GM06990 (cell line): Measurements from ENCODE around the gene NDUFS1.
"Not testable (repeated sequence)": the region's sequence is repeated elsewhere in the genome, so short reads cannot be mapped to it uniquely, and the experiment has no call there.

Experiments
- DNase-seq: peaks from one replicate; pipeline ENCODE4 v3.0.0-alpha.2; 2011; ENCODE audit not compliant: insufficient read length; ENCODE audit errors: extremely low read depth
- H3K27me3 ChIP-seq: replicated peaks from 2 replicates; pipeline ENCODE4 v1.6.0; 2011; ENCODE audit warnings: low read length; ENCODE audit not compliant: control insufficient read depth, insufficient read depth
- H3K36me3 ChIP-seq: 2 replicates; pipeline ENCODE4 v1.5.1; 2011; ENCODE audit warnings: low read length; ENCODE audit not compliant: control insufficient read depth, insufficient read depth
- H3K4me3 ChIP-seq: replicated peaks from 2 replicates; pipeline ENCODE4 v1.5.1; 2011; ENCODE audit warnings: low read depth, mild to moderate bottlenecking, control low read depth, low read length
- TF ChIP-seq, protein P1 (sequence below): IDR thresholded peaks from 2 replicates; pipeline ENCODE4 v1.5.1; 2011; ENCODE audit warnings: low read length, control low read depth, mild to moderate bottlenecking, inconsistent platforms; ENCODE audit not compliant: insufficient read depth, poor library complexity, severe bottlenecking

Gene NDUFS1

DNA sequence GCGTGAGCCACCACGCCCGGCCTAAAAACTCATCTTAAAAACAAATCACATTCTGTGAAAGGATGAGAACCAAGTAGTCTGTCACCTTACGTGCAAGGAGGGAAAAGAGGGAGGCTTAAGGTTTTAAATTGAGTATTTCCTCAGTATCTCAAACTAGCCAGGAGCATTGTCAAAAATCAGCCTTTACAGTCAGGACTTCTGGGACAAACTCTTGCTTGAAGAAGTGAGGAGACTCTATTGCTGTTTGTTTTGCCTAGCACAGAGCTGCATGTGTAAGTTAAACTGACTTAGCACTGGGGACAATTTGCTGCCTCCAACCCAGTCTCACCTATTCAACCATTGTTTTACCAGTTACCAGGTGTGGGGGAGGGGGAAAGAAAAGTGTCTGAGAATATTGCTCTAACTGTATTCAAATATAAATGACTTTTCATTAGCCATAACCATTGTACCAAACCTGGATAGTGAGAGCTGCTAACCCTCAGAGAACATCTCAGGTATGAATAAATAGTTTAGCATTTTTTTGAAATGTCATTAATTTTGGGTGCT lies 76.9 kb downstream of the NDUFS1 start:
- DNase-seq, result no peak
- H3K4me3 ChIP-seq, result no peak overlapping the region
- H3K36me3 ChIP-seq, result no peaks in the 10 kb centered on the region
- TF ChIP-seq, protein P1, sequence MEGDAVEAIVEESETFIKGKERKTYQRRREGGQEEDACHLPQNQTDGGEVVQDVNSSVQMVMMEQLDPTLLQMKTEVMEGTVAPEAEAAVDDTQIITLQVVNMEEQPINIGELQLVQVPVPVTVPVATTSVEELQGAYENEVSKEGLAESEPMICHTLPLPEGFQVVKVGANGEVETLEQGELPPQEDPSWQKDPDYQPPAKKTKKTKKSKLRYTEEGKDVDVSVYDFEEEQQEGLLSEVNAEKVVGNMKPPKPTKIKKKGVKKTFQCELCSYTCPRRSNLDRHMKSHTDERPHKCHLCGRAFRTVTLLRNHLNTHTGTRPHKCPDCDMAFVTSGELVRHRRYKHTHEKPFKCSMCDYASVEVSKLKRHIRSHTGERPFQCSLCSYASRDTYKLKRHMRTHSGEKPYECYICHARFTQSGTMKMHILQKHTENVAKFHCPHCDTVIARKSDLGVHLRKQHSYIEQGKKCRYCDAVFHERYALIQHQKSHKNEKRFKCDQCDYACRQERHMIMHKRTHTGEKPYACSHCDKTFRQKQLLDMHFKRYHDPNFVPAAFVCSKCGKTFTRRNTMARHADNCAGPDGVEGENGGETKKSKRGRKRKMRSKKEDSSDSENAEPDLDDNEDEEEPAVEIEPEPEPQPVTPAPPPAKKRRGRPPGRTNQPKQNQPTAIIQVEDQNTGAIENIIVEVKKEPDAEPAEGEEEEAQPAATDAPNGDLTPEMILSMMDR, result no peak
- H3K27me3 ChIP-seq, result no peaks in the 10 kb centered on the region

DNA sequence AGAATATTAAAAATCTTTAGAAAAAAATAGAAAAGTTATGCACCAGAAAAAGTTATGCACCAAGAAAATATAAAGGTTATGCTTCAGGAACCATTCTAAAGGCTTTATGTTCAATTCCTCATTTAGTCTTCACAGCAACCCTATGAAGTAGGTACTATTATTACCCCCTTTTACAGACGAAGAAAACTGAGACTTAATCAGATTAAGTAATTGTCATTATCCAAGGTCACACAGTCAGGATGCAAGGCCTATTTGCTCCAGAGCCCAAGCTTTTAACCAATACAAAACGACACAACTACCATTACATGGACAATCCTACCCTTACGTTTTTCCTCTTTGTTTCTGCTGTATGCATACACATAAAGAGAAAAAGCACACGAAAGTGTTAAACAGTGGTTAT lies 78.3 kb downstream of the NDUFS1 start:
- Histone ChIP-seq H3K36me3 (no peaks in the 10 kb centered on the region), H3K4me3 (no peak overlapping the region), H3K27me3 (no peaks in the 10 kb centered on the region)
- no peak for DNase-seq
- TF ChIP-seq, protein P1, result no peak

DNA sequence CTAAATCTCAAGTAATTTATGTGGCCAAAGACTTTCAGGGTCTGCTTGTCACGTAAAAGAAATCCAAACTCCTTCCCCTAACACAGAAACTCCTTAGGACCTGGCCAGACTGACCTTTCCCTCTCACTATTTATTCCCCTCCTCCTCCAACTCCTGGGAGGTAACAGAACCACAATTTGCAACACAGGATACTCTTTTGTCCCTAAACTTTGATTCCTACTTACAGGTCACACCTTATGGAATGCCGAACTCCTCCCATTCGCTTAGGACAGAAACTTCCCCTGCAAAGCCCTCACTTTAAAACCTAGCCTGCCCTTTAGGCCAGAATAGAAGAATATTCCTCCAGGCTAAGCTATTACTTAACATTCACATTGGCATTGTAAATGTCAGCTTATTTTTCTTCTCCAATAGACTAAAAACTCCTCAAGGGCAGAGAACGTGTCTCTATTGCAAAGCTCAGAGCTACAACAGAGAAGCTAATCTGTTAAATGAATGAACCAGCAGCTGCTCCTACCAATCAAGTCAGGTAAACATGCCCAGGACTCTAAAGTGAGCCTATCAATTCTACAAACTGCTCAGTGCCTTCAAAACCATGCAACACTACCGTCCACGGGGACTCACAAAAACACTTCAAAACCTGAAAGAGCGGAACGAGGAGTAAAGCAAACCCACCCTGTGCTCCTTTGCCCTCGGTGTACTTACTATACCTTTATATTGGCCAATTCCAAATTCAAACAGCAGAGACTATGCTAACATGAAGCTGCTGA lies 79.4 kb downstream of the NDUFS1 start:
- no peaks in the 10 kb centered on the region for H3K36me3 ChIP-seq
- H3K4me3 ChIP-seq, result no peak overlapping the region
- TF ChIP-seq, protein P1, result no peak
- no peaks in the 10 kb centered on the region for H3K27me3 ChIP-seq
- no peak for DNase-seq

DNA sequence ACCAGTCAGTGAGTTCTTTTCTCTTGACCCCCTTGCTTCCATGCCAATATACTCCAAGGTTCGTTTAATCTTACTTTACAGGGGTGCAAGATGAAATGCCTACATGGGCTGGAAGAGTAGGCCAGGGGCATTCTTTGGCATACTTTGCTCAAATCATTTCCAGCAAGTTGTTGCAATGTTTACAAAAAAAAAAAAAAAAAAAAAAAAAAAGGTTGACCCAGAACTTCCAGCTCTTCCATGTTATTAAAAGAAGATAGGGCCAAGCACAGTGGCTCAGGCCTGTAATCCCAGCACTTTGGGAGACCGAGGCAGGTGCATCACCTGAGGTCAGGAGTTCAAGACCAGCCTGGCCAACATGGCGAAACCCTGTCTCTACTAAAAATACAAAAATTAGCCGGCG lies 81.4 kb downstream of the NDUFS1 start:
- not testable (repeated sequence) for H3K36me3 ChIP-seq, H3K4me3 ChIP-seq, DNase-seq, H3K27me3 ChIP-seq

DNA sequence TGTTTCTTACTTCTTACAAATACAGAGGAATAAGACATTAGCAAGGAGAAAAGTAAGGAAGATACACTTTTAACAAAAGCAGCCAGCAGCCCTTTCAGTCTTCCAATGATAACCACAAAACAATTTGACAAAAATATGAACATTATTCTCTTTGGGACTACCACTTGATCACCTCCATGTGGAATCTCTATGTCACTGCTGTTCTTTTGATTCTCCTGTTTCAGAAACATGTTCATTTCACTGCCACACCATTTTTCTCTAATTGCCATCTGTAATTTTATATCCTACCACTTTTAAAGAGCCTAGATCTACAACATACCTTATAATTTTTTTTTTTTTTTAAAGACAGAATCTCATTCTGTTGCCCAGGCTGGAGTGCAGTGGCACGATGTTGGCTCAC lies 84.1 kb downstream of the NDUFS1 start:
- Histone ChIP-seq H3K36me3 (no peaks in the 10 kb centered on the region), H3K4me3 (no peak overlapping the region), H3K27me3 (no peaks in the 10 kb centered on the region)
- no peak for DNase-seq
- TF ChIP-seq, protein P1, result no peak

DNA sequence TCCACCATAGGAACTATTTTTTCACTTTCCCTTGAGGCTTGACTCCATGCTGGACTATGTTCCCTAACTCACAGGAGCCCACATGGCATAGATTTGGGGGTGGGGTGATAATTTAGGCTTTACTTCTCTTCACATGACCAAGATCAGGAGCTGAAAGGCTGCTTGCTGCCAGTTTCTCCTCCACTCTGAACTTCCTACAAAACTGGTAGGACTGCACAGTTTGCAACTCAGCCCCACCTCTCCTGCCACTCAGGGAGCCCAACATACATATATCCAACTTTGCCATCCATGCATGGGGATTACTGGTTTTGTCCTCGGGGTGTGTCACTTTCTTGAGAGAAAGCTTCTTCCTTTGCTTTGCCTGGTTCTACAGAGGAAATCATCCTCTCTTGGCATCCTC lies 87.4 kb downstream of the NDUFS1 start:
- DNase-seq, result no peak
- no peak overlapping the region for H3K4me3 ChIP-seq
- TF ChIP-seq, protein P1, result no peak
- no peaks in the 10 kb centered on the region for H3K27me3 ChIP-seq
- no peaks in the 10 kb centered on the region for H3K36me3 ChIP-seq
